Panc1 (cell line): ENCODE results near the gene PCDH8.

Experiments used
- POLR2AphosphoS5 ChIP-seq: IDR thresholded peaks from 2 replicates; pipeline ENCODE4 v1.6.1; 2012; ENCODE audit warnings: mild to moderate bottlenecking, low read depth, low read length, moderate library complexity
- REST ChIP-seq, 2 experiments: IDR thresholded peaks; 2 replicates each; pipeline ENCODE4 v1.6.1; 2011 to 2012; ENCODE audit warnings: low read depth in 2 of 2, control low read depth in 1 of 2, low read length in 1 of 2, mild to moderate bottlenecking in 1 of 2, moderate library complexity in 1 of 2; ENCODE audit not compliant: insufficient read depth in 1 of 2
- SIN3A ChIP-seq: IDR thresholded peaks from 2 replicates; pipeline ENCODE4 v1.6.1; 2012; ENCODE audit warnings: low read depth, mild to moderate bottlenecking, low read length, moderate library complexity, borderline replicate concordance; ENCODE audit not compliant: insufficient read depth
- TCF7L2 ChIP-seq: IDR thresholded peaks from 2 replicates; pipeline ENCODE4 v1.6.1; 2011; ENCODE audit warnings: mild to moderate bottlenecking, low read depth, low read length, inconsistent platforms
- TF ChIP-seq, protein P1 (sequence below): fragments of 450-650 bp; IDR thresholded peaks from 2 replicates; pipeline ENCODE4 v1.5.1; 2017; ENCODE audit warnings: mild to moderate bottlenecking

DNA sequence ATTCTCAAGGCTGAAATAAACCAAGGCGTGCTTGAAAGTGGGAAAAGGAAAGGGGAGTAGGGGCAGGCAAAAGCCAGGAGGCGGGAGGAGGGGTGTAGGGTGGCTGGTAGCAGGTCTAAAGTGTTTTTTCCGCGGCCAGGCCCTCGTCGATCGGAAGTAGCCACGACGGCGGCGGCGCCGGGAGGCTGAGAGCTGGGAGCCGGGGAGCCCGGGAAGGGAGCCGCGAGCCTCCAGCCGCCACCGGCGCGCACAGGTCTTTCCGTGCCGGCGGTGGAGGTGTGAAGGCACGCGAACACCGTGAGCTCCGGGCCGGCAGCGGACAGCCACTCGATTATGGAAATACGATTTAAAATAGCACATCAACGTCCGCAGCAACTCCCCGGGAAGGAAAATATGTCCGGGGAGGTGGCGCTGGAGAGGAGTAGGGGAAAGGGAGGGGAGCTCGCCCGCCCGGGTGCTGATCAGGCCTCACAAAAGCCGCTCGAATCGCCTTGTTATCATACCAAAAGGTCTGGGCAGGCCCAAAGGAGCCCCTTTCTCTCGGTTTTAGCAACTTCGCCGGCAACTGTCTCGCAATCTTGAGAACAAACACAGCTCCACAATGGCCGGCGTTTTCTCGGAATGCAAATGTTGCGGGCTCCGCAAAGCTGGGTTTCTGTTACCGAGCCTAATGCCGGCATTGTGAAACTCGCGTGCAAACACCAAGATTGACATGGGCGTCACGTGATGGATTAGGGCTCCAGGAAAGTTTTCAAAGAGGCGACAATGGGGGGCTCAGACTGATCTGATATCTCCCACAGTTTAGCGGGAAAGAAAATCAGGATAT lies 2.9 kb upstream of the PCDH8 start:
- TF ChIP-seq, protein P1, sequence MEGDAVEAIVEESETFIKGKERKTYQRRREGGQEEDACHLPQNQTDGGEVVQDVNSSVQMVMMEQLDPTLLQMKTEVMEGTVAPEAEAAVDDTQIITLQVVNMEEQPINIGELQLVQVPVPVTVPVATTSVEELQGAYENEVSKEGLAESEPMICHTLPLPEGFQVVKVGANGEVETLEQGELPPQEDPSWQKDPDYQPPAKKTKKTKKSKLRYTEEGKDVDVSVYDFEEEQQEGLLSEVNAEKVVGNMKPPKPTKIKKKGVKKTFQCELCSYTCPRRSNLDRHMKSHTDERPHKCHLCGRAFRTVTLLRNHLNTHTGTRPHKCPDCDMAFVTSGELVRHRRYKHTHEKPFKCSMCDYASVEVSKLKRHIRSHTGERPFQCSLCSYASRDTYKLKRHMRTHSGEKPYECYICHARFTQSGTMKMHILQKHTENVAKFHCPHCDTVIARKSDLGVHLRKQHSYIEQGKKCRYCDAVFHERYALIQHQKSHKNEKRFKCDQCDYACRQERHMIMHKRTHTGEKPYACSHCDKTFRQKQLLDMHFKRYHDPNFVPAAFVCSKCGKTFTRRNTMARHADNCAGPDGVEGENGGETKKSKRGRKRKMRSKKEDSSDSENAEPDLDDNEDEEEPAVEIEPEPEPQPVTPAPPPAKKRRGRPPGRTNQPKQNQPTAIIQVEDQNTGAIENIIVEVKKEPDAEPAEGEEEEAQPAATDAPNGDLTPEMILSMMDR, result no peak
- TF ChIP-seq POLR2AphosphoS5 (no peak), SIN3A (no peak), REST (IDR thresholded peaks at IDR 0.05; ENCODE audit: insufficient read depth in 1 of 2, low read depth in 2 of 2, low read length in 1 of 2) (no peak), TCF7L2 (no peak)
